Esophagus mucosa (tissue), 1 donor: ENCODE results near the gene PSMG3. TPM values are rescaled to one million over a fixed set of nuclear protein-coding genes. Genes with fewer than 3 reads are reported as not detected.
"Not testable (repeated sequence)": the region's sequence is repeated elsewhere in the genome, so short reads cannot be mapped to it uniquely, and the experiment has no call there.

Experiments used
- ATAC-seq: fragments of 200-7000 bp; cut with Tn5 transposase; one replicate; pipeline ENCODE4 v1.9.1; 2020
- total RNA-seq: library from RNA; stranded (reverse); gene quantifications from one replicate; pipeline ENCODE4 v1.2.4, GENCODE V29; 2023
- donor health status: DM: yes; HTN: yes; CAD: no.

The PSMG3 gene
- total RNA-seq, 1 donor from 2014 or later = 39.8 TPM

DNA sequence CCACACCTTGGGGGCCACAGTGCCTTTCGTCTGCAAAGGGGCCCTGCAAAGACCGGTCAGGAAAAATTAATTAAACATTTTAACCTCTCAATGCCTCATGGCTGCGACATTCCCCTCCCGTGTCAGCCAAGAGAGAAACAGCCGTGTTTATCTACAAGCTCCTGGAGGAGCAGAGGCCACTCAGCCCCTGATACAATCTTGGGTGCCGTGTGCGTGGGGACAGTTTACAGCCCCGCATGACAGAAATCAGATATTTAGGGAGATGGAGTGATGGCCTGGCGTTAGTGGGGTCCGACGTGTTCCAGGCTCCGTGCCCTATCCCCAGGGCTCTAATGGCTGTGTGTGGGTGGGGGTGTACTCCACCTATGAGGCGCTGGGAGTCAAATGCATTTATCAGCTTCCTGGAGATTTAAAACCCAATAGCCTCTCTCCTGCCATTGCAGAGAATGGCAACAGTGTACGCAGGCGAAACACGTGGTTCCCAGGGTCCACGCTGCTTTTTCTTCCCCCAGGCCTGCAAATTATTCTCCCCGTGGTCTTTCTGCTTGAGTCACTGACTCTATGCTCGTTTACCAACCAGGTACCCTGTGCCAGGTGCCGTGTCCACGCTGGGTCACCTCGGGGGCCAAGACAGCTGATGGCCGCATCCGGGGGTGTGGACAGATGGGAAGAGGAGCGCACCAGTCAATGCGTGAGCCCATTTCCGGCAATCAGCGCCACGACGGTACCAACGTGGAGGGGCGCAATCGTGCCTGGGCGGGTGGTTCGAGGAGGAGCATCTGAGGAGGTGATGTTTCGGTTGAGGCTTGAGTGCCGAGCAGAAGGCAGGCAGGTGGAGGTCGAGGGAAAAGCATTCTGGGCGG lies 26.6 kb upstream of the PSMG3 start:
- ATAC-seq = no peak

DNA sequence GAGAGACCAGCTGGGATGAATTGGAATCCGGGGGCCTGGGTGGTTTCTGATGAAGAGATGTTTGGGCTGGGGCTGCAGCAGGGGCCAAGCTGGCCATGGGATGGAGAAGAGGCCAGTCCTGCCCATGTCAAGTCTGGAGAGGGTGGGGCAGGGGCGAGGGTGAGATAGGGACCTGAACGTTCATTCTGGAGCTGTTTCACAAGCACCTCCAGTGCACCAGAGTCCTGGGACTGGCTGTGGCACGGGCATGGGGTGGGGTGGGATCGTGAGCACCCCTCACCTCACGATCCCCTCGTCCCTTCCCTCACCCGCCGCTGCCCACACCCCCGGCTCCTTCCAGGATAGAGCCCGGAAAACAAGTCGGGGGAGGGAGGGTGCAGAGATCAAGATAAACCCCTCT lies 25.8 kb upstream of the PSMG3 start:
- ATAC-seq = no peak

DNA sequence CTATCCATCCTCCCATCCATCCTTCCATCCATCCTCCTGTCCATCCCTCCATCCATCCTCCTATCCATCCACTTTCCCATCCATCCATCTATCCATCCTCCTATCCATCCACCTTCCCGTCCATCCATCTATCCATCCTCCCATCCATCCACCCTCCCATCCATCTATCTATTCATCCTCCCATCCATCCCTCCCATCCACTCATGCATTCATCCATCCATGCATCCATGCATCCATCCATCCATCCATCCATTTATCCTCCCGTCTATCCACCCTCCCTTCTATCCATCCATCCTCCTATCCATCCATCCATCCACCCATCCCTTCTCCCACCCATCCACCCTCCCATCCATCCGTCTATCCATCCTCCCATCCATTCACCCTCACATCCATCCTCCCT lies 25.2 kb upstream of the PSMG3 start:
- ATAC-seq = no peak

DNA sequence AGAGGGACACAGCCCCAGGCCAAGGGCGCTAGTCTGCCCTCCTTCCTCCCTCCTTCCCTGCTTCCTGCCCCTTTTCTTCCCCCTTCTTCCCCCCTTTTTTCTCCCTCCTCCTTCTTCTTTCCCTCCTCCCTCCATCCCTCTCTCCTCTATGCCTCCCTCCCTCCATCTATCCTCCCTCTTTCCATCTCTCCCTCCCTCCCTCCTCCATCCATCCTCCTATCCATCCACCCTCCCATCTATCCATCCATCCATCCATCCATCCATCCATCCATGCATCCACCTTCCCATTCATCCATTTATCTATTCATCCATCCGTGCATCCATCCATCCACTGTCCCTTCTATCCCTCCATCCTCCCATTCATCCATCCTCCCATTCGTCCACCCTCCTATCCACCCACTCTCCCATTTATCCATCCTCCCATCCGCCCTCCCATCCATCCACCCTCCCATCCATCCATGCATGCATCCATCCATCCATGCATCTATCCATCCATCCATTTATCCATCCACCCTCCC lies 24.1 kb upstream of the PSMG3 start:
- ATAC-seq = no peak

DNA sequence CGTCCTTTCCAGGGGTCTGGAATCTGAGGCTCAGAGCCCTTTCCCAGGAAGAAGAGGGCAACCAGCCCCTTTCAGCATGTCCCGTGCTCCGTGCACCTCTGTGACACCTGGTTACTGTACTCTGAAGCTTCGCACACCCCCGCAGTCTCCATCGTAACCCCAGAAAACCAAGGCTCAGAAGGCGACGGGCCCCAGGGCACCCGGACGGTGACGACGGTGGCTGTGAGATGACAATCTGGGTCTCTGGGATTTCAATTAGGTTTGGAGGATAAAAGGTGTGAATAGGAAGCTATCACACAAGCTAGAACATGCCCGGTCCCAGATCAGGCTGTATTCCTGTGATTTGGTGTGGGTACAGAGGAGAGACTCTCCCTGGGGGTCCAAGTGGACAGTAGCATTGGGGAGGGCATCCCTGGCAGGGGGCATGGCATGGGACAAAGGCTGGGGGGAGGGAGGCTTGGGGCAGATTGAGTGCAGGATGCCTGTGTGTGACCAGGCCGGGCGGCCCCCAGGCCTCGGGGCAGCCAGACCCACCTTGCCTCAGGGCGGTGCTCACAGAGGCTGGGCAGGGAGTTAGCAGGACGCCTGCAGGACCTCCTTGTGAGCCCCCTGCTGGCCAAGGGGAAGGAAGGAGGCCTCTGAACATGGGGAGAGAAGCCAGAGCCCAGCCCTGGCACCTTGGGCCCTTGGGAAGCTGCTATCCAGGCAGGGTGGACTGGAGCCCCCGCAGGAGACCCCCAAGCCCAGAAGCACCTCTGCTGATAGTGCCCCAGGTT lies 23.4 kb upstream of the PSMG3 start:
- ATAC-seq = no peak

DNA sequence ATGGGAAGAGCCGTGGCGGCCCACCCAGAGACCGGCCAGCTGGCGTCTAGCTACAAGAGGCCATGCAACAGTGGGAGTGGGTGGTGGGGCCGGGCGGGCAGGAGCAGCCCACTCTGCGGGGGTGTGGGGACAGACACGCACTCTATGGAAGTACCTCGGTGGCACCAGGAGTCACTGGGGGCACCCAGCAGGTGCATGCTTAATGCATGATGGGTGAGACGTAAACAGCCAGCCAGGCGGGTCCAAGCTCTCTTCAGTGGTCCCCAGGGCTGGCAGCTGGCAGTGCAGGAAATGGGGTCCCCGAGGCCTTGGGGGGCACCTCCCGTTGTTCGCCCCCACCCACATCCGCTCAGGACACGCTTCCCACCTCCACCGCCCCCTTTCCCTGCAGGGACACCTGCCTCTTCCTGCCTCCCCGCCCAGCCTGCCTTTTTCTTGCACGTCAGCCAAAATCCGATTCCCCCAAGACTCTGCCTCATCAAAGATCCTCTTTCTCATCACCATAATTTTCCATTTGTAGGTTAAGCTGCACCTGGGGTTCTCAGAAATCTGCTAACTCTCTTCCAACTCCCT lies 22.6 kb upstream of the PSMG3 start:
- no peak for ATAC-seq

DNA sequence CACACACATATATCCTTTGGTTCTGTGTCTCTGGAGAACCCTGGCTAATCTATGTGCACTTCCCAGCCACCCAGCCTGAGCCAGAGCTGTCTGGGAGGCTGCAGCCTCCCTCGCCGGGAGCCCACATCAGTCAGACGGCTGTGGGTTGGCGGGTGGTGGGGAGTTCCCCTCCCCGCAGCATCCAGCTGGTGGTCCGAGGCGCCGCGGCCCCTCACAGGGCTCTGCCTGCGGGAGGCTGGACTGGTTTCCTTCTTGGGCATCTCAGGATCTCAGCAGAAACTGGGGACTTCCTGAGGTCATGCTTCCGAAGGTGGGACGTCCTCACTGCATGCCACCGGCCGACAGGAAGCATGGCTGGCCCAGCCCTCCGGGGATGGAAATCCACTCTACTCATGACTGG lies 22.0 kb upstream of the PSMG3 start:
- no peak for ATAC-seq

DNA sequence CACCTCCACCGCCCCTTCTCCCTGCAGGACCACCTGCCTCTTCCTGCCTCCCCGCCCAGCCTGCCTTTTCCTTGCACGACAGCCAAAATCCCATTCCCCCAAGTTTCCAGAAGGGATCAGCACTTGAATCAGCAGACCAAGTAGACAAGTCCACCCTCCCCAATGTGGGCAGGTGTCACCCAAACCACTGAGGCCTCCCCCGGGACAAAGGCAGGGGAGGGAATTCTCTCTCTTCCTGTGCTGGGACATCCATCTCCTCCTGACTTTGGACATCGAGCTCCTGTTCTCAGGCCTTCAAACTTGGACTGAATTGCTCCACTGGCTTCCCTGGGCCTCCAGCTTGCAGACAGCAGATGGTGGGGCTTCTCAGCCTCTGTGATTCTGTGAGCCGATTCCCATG lies 21.6 kb upstream of the PSMG3 start:
- ATAC-seq = no peak

DNA sequence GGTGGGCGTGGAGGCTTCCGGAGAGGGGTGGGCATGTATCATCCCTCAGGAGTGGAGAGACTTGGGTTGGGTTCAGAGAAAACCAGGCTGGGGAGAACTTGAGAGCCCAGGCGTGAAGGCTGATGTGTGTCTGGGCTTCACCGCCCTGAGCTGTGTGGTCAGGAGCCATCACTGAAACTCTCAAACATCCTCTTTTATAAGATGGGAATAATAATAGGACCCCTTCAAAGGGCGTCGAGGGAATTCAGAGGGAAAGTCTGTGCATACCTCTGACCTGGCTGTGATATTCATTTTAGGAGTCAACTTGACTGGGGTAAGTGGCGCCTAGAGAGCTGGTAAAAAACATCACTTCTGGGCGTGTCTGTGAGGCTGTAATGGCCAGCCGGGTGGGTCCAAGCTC lies 21.1 kb upstream of the PSMG3 start:
- ATAC-seq = no peak

DNA sequence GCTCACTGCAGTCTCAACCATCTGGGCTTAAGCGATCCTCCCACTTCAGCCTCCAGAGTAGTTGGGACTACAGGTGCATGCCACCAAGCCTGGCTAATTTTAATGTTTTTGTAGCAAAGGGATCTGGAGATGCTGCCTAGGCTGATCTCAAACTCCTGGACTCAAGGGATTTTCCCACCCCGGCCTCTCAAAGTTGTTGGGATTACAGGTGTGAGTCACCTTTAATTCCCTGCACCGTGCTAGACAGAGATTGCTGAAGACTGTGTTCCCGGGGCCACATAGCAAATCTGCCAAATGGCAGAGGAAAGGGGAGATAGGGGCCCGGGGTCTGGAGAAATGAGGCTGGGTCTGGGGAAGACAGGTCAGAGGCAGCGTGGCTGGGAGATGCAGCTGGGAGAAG lies 20.6 kb upstream of the PSMG3 start:
- ATAC-seq = no peak

DNA sequence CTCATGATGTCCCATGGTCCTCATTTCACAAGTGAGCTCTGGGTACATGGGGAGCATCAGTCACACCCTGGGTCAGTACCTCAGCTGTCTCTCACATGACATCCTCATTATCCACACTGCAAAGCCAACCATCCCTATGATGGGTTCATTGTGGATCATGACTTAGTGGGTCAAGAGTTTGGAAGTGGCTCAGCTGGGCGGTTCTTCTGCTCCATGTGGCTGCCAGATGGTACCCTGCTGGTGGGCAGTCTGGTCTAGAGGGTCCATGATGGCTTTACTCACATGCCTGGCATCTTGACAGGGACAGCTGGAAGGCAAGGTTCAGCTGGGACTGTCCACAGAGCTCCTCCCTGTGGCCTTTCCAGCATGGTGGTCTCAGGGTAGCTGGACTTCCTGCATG lies 19.1 kb upstream of the PSMG3 start:
- no peak for ATAC-seq

DNA sequence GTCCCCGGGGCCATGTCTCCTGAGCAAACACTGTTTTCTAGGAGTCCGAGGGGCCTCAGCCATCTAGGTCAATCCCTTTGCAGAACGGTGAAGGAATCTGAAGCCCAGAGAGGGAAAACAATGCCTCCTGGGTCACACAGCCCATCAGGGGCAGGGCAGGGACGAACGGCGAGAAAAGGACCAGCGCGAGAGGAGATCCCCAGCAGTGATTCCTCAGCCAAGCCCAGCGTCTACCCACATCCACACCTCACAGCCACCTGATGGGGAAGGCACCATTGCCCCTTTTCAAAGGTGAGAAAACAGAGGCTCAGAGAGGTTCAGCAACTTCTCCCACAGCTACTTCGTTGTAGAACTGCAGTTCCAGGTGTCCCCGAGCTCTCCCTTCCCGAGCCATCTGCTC lies 17.9 kb upstream of the PSMG3 start:
- no peak for ATAC-seq

DNA sequence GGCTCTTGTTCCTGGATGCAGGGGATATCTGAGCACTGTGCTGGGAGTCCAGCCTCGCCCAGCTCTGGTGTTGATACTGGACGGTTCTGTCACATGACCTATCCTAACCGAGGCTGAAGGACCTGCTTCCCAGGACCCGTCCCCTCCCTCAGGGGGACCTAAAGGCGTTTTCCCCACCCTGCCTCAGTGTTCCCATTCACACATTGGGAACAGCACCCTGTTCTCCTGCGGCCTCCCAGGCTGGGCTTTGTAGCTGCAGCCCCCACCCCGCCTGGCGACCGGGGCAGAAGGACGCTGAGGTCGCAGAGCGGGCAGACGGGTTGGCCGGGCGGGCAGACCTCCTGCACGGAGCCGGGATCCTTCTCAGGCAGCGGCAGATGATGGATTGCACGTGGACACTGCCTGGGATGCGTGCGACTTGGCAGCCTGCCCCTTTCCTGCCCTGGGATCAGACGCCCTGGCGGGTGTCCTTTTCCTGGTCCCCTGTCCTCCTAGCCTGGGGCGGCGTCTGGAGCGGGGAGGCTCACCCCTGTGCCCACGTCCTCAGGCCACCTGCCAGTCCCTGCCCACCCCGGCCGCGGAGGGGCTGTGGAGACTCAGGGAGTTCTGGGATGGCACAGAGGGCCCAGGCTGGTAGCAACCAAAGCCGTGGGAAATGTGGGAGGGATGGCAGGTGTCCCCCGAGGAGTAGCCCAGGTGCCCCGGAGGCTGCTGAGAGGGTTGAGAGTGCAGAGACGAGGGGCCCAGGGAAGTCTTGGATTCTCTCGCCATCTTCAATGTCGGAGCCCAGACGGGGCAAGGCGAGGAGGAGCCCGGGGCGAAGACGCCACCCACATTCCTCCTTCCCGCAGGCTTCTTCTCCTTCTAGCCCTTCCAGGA lies 17.2 kb upstream of the PSMG3 start:
- ATAC-seq = no peak

DNA sequence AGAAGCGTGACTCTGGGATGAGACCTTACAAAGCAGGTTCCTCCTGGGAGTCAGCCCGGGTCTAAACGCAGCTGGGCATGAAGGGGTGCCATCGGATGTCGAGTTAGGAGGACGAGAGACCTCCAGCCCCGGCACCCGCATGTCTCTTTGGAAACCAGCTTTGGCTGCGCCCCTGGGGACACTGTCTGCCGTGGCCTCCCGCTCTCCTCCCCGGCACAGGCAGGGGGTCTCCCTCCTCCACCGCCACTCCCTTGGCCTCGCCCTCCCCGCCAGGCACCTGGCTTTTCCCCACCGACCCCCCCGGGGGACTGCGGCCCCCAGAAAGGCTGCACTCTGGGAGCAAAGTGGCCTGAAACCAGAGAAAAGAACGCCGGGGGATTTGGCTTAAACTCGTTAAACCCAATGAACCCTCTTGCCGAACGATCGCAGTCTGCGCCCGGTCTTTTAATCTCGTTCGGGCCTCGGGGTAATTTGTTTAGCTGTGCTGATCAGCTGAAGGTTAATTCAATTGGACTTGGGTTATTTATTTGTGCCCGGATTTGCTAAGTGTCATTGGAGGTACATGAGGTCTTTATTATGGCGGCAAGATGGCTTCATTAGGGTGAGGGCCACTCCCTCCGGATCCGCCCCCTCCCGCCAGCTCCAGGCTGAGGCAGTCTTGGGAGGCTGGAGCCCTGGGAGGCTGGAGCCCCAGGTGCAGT lies 16.4 kb upstream of the PSMG3 start:
- ATAC-seq = no peak

DNA sequence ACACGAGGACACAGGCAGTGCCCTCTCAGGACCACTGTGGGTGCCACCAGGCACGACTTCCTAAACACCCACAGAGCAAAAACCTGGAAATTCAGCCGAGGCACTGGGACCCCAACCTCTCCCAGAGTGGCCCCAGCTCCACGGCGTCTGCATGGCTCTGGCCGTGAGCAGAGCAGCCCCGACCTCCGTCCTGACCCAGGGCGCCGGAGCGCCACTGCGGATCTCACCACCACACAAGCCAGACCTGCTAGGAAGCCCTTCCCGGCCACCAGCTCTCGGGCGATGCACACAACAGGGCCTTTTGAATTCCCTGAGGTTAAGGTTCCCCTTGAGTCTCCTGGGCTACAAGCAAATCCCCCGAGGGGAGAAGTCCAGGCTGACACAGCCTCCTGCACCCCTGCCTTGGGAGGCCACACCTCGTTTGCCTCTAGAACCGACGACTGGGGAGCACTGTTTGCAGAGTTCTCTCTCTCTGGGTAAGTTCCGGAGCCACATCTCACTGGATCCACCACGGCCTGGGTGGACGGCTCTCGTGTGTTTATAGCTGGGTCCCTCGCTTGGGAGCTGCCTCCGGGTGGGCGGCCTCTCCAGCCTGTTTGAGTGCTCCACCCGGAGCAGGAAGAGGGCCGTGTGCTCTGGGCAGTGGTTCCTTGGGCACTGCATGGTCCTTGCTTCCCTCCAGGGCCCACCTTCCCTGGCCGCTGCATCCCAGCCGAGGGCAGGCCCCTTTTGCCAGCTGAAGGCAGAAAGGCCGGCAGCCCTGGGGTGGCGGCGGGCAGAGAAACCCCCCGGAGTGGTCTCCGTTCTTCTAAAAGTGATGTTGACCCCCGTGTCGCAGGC lies 15.5 kb upstream of the PSMG3 start:
- no peak for ATAC-seq

DNA sequence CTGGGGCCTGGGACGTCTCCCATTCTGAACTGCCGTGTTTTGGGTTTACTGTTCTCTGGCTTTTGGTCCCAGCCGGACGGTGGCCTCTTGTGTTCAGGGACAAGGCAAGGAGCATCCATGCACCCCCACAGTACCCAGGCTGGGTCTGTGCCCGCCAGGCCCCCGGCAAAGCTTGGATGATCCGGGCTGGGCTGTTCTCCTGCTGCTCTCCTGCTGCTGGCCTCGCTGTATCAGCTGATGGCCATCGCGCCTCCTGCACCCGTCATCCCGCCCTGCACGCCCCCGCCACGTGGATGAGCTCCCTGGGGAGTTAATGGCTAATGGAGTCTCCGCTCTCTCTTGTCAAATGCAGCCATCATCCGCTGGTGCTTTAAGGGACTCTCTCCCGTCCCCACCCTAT lies 14.9 kb upstream of the PSMG3 start:
- no peak for ATAC-seq

DNA sequence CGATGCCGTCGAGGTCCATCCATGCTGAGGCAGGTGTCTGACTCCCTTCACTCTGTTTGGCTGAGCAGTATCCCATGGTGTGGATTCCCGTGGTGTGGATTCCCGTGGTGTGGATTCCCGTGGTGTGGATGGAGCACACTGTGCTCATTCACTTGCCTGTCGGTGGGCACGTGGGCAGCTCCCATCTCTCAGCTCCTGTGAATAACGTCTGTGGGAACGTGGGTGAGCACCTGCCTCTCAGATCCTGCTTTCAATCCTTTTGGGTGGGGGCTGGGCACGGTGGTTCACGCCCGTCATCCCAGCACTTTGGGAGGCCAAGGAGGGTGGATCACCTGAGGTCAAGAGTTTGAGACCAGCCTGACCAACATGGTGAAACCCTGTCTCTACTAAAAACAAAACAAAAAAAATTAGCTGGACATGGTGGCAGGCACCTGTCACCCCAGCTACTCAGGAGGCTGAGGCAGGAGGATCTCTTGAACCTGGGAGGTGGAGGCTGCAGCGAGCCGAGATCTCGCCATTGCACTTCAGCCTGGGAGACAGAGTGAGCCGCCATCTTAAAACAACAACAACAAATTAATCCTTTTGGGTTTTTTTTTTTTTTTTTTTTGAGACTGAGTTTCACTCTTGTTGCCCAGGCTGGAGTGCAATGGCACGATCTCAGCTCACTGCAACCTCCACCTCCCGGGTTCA lies 13.6 kb upstream of the PSMG3 start:
- ATAC-seq = not testable (repeated sequence)

DNA sequence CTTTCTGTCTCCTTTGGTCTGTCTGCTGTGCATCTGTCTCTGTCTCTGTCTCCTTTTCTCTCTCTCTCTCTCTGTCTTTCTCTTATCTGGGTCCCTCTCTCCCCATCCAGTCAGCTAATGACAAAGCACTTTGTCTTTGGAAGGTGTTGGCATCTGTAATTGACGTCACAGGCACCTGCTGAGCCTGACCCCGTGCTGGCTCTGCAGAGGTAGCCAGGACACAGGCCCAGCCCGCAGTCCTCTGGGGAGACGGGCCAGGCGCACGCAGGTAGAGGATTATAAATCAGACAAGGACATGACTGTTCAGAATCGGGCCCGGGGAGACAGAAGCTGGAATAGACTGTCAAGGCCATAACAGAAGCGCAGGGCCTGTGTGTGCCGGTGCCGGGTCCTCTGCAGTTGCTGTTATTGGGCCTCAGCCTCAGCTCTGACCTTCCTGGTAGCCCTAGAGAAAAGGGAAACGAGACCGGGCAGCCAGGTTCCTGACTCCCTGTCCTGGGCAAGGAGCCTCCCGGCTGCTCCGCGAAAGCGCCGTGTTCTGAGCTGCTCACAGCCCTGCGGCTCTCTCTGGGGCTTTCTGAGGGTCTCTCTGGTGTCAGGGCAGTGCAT lies 10.7 kb upstream of the PSMG3 start:
- ATAC-seq = no peak
